Stimulated activated effector memory CD8-positive, alpha-beta T cell treated with anti-CD3 and anti-CD28 coated beads, Interleukin-12 subunit alpha, Interleukin-12 subunit beta, amount 100 ng/mL, for 72 hours (primary cell): ENCODE measurements around the gene ZNF513.

Experiments
- ATAC-seq: fragments of 150-1000 bp; cut with Tn5 transposase; 2 replicates; pipeline ENCODE4 v1.10.0; 2021
- DNase-seq, 2 donors: peaks; one replicate each; pipeline ENCODE4 v3.0.0; 2021 to 2022; ENCODE audit warnings: low spot score in 2 of 2
- H3K27ac Mint-ChIP-seq: one replicate; pipeline ENCODE4 v1.8.0; 2022; ENCODE audit warnings: mild to moderate bottlenecking, mixed read lengths
- H3K36me3 Mint-ChIP-seq: one replicate; pipeline ENCODE4 v1.8.0; 2022; ENCODE audit warnings: mild to moderate bottlenecking, mixed read lengths
- H3K4me1 Mint-ChIP-seq: one replicate; pipeline ENCODE4 v1.8.0; 2022; ENCODE audit warnings: mixed read lengths
- H3K4me3 Mint-ChIP-seq: one replicate; pipeline ENCODE4 v1.8.0; 2022; ENCODE audit warnings: mild to moderate bottlenecking, mixed read lengths
- H3K9me3 Mint-ChIP-seq: one replicate; pipeline ENCODE4 v1.8.0; 2022; ENCODE audit warnings: mixed read lengths

Gene ZNF513

DNA sequence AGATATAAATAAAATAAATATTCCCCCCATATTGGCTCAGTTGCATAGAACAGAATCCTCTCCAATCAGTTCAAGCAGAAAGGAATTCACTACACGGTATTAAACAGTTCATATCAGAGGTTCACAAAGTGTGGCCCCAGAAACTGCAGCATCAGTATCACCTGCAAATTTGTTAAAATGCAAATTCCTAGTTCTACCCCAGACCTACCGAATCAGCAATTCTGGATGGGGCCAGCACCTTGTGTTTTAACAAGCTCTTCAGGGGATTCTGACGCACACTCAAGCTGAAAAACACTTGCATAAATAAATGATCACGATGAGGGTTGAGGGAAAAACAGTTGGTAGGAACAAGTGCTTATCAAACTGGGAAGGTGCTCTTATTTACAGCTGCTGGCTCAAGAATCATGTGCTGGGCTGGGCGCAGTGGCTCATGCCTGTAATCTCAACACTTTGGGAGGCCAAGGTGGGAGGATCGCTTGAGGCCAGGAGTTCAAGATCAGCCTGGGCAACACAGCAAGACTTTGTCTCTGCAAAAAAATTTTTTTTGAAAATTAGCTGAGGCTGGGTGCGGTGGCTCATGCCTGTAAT is 30.3 kb downstream of the ZNF513 start:
- no peak overlapping the region for H3K4me3 Mint-ChIP-seq
- no peak for ATAC-seq
- H3K9me3 Mint-ChIP-seq: no peaks in the 10 kb centered on the region
- no peak for DNase-seq
- peaks cover 50% of the 10 kb centered on the region for H3K36me3 Mint-ChIP-seq
- peaks cover 26% of the 10 kb centered on the region for H3K4me1 Mint-ChIP-seq
- H3K27ac Mint-ChIP-seq: no peak overlapping the region

DNA sequence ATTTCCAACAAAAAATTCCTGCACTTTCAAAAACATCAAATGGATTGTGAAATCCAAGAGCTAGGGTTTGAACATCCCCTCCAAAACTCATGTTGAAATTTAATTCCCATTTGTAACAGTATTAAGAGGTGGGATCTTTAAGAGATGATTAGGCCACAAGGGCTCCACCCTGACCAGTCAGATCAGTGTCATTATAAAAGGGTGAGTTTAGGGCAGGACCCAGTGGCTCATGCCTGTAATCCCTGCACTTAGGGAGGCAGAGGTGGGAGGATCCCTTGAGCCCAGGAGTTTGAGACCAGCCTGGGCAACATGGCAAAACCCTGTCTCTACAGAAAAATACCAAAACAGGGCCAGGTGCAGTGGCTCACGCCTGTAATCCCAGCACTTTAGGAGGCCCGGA is 32.9 kb downstream of the ZNF513 start:
- peaks cover 26% of the 10 kb centered on the region for H3K4me1 Mint-ChIP-seq
- ATAC-seq (no peak), DNase-seq (no peak)
- H3K4me3 Mint-ChIP-seq: no peak overlapping the region
- peaks cover 52% of the 10 kb centered on the region for H3K36me3 Mint-ChIP-seq
- H3K9me3 Mint-ChIP-seq: no peaks in the 10 kb centered on the region
- H3K27ac Mint-ChIP-seq: peak overlapping the region; percentile 40

DNA sequence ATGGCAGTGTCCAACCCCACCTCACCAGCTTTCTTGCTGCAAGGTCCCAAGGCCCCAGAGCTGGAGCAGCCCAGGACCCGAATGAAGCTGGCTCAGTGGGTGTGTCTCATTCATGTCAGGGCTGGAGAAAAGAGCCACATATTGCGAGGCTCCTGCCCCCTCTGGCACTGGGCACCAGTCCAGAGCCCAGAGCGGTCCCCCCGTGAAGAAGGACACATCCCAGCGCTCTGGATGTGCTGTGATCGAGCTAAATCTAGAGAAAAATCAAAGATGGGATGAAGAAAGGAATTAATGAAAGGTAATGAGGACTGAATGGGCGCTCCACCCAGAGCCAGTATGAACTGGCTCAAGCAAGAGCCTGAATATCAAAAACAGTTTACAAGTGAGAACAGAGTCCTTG is 44.4 kb downstream of the ZNF513 start:
- no peak for DNase-seq

DNA sequence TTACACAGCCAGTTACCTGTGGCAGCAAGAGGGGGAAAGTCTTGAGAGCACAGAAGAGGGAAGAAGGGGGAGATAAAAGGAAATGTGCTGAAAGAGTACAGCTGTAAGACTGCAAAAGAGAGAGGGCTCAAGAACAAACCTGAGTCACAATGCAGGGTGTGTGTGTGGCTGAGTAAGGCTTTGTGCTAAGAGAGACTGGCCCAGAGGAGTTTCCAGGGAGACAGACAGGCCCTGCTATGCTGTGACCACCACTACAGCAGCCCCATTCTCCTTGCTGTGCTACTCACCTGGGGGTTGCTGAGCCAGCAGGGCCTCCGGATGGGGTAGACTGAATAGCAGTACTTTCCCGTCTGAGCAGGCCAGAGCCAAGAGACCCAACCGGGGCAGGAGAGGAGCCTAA is 45.2 kb downstream of the ZNF513 start:
- H3K9me3 Mint-ChIP-seq: no peaks in the 10 kb centered on the region
- no peak for DNase-seq
- peak overlapping the region; percentile 53 for H3K27ac Mint-ChIP-seq
- H3K4me1 Mint-ChIP-seq: no peaks in the 10 kb centered on the region
- no peak overlapping the region for H3K4me3 Mint-ChIP-seq
- peaks cover 89% of the 10 kb centered on the region for H3K36me3 Mint-ChIP-seq
- no peak for ATAC-seq

More for the DNA sequence above, 44.4 kb downstream of the ZNF513 start:
- no peaks in the 10 kb centered on the region for H3K4me1 Mint-ChIP-seq
- H3K4me3 Mint-ChIP-seq: no peak overlapping the region
- H3K27ac Mint-ChIP-seq: peak overlapping the region; percentile 53
- peaks cover 89% of the 10 kb centered on the region for H3K36me3 Mint-ChIP-seq
- no peaks in the 10 kb centered on the region for H3K9me3 Mint-ChIP-seq
- ATAC-seq: no peak
